Activated CD4-positive, alpha-beta T cell treated with anti-CD3 and anti-CD28 coated beads, Interleukin-2, amount 10 ng/mL, durations not matched to agents 7 days and 5 days (primary cell): ENCODE data around the gene HIPK1. TPM values are rescaled to one million over a fixed set of nuclear protein-coding genes. Genes with fewer than 3 reads are reported as not detected.

ENCODE experiments used
- CTCF ChIA-PET: fragments of 350-600 bp; sonication (Branson Sonifier 250); formaldehyde crosslinking; loops from one replicate; lab custom pipeline; 2021; ENCODE audit warnings: antibody characterized with exemption; lab: Charles Lee
- POLR2A ChIA-PET: fragments of 350-600 bp; sonication (Branson Sonifier 250); formaldehyde crosslinking; loops from one replicate; lab custom pipeline; 2021; ENCODE audit warnings: antibody characterized with exemption; lab: Charles Lee
- DNase-seq: peaks from one replicate; pipeline ENCODE4 v3.0.0-alpha.2; 2020
- H3K27ac Mint-ChIP-seq: one replicate; pipeline ENCODE4 v1.8.0; 2021; ENCODE audit warnings: mild to moderate bottlenecking, moderate library complexity, mixed read lengths
- H3K27me3 Mint-ChIP-seq: one replicate; pipeline ENCODE4 v1.8.0; 2021; ENCODE audit warnings: mixed read lengths
- H3K36me3 Mint-ChIP-seq: one replicate; pipeline ENCODE4 v1.8.0; 2021; ENCODE audit warnings: low read depth, mixed read lengths
- H3K4me1 Mint-ChIP-seq: one replicate; pipeline ENCODE4 v1.8.0; 2021; ENCODE audit warnings: mixed read lengths
- H3K4me3 Mint-ChIP-seq: one replicate; pipeline ENCODE4 v1.8.0; 2021; ENCODE audit warnings: mild to moderate bottlenecking, moderate library complexity, mixed read lengths
- H3K9me3 Mint-ChIP-seq: one replicate; pipeline ENCODE4 v1.8.0; 2021; ENCODE audit warnings: mixed read lengths
- total RNA-seq, 2 experiments: library from RNA; stranded (reverse); gene quantifications; one replicate each; pipeline ENCODE4 v1.2.3, GENCODE V29; 2021

The HIPK1 gene
- total RNA-seq, 2 experiments from 2014 or later: 88.5 to 106 TPM

DNA sequence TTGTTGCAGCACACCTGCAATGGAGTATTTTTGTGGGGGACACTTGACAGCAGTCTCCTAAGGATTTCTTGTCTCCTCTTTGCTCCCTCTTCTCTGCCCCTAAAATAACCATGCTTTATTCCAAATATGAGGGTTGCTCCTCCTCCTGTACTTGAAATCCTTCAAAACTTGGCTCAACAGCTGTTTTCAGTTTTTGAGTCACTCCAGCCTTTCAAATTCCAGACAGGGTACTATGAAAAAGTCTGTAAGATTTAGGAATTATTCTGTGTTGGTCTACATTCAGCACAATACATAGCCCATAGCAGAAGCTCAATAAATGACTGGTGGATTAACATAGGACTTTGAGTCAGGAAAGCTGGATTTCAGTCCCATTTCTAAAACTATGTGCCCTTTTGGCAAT is 30.0 kb upstream of the HIPK1 start:
- no peak overlapping the region for H3K4me3 Mint-ChIP-seq
- peaks cover 83% of the 10 kb centered on the region for H3K36me3 Mint-ChIP-seq
- H3K27ac Mint-ChIP-seq: no peak overlapping the region
- H3K4me1 Mint-ChIP-seq: peaks cover 54% of the 10 kb centered on the region
- H3K9me3 Mint-ChIP-seq: no peaks in the 10 kb centered on the region
- CTCF ChIA-PET: interaction anchor here (0.6 to 1.4 kb wide), 3 partner anchors 16 to 417 kb away, joined by 3 read pairs; no protein-coding TSS in a partner anchor
- H3K27me3 Mint-ChIP-seq: no peaks in the 10 kb centered on the region
- DNase-seq: no peak
- POLR2A ChIA-PET: no interaction called here

DNA sequence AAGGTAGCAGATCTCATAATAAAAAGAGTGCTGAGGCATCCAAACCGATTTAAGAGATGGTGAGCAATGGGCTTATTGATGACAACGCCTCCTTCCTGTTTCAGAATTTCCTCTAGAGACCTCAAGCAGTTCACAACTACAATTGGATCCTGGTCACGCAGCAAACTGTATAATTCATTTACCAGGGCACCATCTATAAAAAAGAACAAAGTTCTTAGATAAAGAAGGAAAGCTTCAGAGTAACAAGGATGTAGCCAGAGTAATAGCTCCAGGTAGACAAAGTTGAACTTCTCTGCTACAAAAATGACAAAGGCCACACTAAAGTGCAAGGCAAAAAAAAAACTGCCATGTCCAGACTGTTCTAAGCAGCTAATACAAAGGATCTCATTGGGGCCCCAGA is 27.9 kb upstream of the HIPK1 start:
- ChIA-PET POLR2A (no interaction called here), CTCF (interaction anchor here (0.8 to 2.3 kb wide), 3 partner anchors 12 to 46 kb away, joined by 3 to 8 read pairs (median 3); no protein-coding TSS in a partner anchor)
- Mint-ChIP-seq H3K4me1 (peaks cover 56% of the 10 kb centered on the region), H3K36me3 (peaks cover 67% of the 10 kb centered on the region), H3K27ac (peak overlapping the region; percentile 23), H3K27me3 (no peaks in the 10 kb centered on the region), H3K4me3 (no peak overlapping the region), H3K9me3 (no peaks in the 10 kb centered on the region)
- no peak for DNase-seq

DNA sequence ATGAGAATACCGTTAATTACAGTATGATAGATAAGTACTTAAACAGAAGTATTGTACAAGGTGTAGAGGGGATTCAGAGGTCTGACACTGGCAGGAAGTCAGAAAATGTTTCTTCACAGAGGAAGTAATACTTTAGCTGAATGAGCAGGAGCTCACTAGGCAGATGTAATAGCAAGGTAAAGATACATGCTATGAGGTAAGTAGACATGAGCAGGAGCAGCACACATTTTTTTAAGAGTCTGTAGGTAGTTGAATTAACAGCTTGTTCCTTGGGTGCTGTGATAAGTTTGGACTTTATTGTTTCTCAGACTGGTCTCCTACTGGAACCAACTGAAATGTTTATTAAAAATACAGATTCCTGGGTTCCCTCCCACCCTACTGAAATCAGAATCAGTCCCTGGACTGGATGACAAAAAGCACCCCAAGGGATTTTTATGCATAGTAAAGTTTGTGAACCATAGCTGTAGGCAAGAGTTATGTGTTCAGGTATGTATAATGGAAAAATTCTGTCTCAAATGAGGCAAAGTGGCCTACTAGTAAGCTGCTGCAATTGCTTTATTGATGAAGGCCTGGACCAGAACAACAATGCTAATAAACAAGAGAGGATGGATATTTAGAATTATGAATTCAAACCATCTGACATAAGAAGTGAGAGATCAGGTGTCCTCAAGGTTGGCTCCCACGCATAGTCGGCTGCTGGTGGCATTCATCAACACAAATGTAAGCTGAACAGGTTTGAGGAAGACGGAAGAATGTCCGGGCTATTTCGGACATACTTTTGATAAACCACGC is 25.4 kb upstream of the HIPK1 start:
- CTCF ChIA-PET: interaction anchor here (0.8 to 5.9 kb wide), 14 partner anchors 7 to 92 kb away, joined by 3 to 38 read pairs (median 4); partner anchors contain the start of genes HIPK1 and RSBN1
- peak; percentile 12 for DNase-seq

DNA sequence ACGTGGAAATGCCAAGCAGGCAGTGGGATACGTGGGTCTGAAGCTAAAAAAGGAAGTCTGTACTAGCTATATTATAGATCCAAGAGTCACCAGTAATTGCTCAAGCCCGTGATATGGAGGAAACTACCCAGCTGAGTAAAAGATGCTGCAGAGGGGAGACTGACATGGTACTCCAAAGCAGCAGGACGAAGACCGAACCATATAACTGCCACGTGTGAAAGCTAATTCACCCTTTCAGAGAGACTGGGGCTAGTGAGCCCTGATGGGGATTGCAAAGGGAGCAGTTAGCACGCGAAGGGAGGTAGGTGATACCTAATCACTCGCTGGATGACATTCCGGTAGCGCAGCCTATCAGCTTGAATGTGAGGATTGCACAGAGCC is 24.8 kb upstream of the HIPK1 start:
- peak overlapping the region; percentile 96 for H3K27ac Mint-ChIP-seq
- H3K4me3 Mint-ChIP-seq: peak overlapping the region; percentile 89
- peaks cover 54% of the 10 kb centered on the region for H3K36me3 Mint-ChIP-seq
- DNase-seq: peak; percentile 75
- POLR2A ChIA-PET: interaction anchor here (0.6 to 2.2 kb wide), 7 partner anchors 25 to 93 kb away, joined by 3 to 10 read pairs (median 4); partner anchors contain the start of gene HIPK1
- H3K27me3 Mint-ChIP-seq: no peaks in the 10 kb centered on the region
- peaks cover 64% of the 10 kb centered on the region for H3K4me1 Mint-ChIP-seq
- CTCF ChIA-PET: interaction anchor here (0.8 to 5.9 kb wide), 14 partner anchors 8 to 92 kb away, joined by 3 to 38 read pairs (median 4); partner anchors contain the start of genes HIPK1 and RSBN1
- H3K9me3 Mint-ChIP-seq: no peaks in the 10 kb centered on the region

More for the DNA sequence above, 25.4 kb upstream of the HIPK1 start:
- Mint-ChIP-seq H3K4me3 (peak overlapping the region; percentile 89), H3K9me3 (no peaks in the 10 kb centered on the region), H3K36me3 (peaks cover 58% of the 10 kb centered on the region), H3K27me3 (no peaks in the 10 kb centered on the region), H3K27ac (peak overlapping the region; percentile 96), H3K4me1 (peaks cover 66% of the 10 kb centered on the region)
- POLR2A ChIA-PET: interaction anchor here (0.6 to 2.2 kb wide), 6 partner anchors 25 to 92 kb away, joined by 3 to 10 read pairs (median 4); partner anchors contain the start of gene HIPK1

DNA sequence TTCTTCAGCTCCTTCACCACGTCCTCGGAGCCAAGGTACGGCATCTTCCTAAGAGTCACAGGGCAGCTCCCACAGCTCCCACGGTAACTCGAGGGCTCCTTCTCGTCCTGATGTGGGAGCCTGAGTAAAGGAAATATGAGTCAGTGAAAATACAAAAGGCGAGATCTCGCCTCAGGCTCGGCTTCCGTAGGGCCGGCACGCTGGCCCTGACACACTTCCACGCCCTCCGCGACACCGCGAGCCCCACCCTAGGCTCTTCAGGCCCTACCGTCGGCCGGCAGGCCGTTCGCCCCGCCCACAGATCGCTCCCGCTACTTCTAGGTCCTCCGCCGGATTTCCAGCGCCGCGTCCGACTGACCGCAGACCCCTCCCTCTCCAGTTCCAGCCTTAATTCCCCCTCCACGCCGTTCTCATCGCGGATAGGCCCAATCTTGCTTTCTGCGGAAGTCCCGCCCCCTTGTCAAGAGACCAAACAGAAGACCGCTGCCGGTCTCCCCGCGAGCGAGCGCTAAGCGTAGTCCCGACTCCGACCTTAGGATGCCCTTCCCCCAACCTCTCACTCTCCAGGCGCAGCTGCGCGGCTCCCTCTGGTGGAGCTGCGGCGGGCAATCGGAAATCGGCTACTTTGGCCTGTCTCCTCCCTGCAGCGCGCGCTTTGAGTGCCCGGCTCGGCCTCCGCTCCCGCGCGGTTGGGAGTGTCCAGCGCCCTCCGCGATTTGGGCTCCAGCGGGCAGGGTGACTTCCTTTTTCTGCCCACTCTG is 24.3 kb upstream of the HIPK1 start, which contains the start of the genes AP4B1 and DCLRE1B:
TSS of gene AP4B1 (minus strand) at position 126 of the 761 bp plus-strand sequence. CDS start at position 44, 82 bp downstream.
TSS of gene DCLRE1B (plus strand) at position 653 of the 761 bp plus-strand sequence. CDS start 261 bp downstream, outside the sequence.
- Mint-ChIP-seq H3K4me1 (peaks cover 62% of the 10 kb centered on the region), H3K4me3 (peak within 1 kb of the TSS; percentile 89), H3K9me3 (no peaks in the 10 kb centered on the region), H3K36me3 (peaks cover 53% of the 10 kb centered on the region), H3K27me3 (no peaks in the 10 kb centered on the region), H3K27ac (peak within 1 kb of the TSS; percentile 96)
- ChIA-PET CTCF (interaction anchor here (0.6 to 5.9 kb wide), 17 partner anchors 9 to 152 kb away, joined by 3 to 38 read pairs (median 4); partner anchors contain the start of genes HIPK1 and RSBN1), POLR2A (interaction anchor here (0.6 to 2.2 kb wide), 6 partner anchors 24 to 71 kb away, joined by 3 to 10 read pairs (median 4); partner anchors contain the start of gene HIPK1)
- peak; percentile 99 for DNase-seq

DNA sequence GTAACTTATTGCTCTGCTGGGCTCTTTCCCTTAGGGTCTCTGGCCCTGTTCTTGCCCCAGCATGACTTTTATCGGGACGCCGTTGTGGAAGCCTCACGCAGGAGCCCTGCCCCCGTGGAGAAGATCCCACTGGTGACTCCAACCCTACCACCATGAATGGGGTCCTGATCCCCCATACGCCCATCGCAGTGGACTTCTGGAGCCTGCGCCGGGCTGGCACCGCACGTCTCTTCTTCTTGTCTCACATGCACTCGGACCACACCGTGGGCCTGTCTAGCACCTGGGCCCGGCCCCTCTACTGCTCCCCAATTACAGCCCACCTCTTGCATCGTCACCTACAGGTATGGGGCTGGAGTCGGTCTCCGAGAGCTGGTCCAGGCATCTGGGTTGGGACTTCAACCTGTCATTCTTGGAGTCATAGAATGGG is 23.7 kb upstream of the HIPK1 start:
- peak overlapping the region; percentile 89 for H3K4me3 Mint-ChIP-seq
- no peaks in the 10 kb centered on the region for H3K9me3 Mint-ChIP-seq
- DNase-seq: peak; percentile 31
- ChIA-PET CTCF (interaction anchor here (0.8 to 5.9 kb wide), 8 partner anchors 9 to 69 kb away, joined by 3 to 38 read pairs (median 4); partner anchors contain the start of gene HIPK1), POLR2A (interaction anchor here (0.8 to 2.2 kb wide), 2 partner anchors 23 to 24 kb away, joined by 7 to 10 read pairs; partner anchors contain the start of gene HIPK1)
- peaks cover 54% of the 10 kb centered on the region for H3K36me3 Mint-ChIP-seq
- H3K4me1 Mint-ChIP-seq: peaks cover 63% of the 10 kb centered on the region
- peak overlapping the region; percentile 96 for H3K27ac Mint-ChIP-seq
- H3K27me3 Mint-ChIP-seq: no peaks in the 10 kb centered on the region

DNA sequence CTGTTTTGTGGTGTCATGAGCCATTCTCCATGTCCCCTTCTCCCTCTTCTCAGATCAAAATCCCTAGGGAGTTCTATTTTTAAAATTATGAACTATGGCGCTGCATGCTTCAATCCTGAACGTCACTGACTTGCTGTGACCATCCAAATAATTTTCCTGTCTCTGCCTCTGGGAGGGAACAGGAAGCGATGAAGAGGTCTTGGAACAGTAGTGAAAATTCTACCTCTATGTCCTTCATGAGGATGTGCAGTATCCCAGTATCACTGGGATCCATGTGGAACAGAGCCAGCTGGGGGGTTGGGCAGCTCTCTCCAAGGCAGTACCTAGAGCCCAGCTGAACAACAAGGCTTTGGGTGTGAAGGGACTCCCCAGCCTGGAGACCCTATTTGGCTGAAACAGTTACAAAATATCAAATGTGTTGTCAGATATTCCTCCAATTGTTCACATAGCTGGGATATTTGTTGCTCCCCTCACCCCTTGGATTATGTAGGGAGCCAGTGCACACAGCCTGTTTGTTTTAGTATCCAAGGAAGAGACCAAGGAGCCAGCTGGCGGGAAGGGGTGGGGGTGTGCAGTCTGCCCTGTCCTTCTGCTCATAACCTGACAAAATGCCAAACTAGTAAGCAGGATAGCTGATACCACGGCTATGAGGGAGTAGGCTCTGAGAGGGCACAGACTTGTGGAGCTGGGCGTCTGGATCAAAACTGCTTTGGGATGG is 16.4 kb upstream of the HIPK1 start:
- POLR2A ChIA-PET: no interaction called here
- Mint-ChIP-seq H3K36me3 (peaks cover 49% of the 10 kb centered on the region), H3K27me3 (no peaks in the 10 kb centered on the region), H3K4me3 (no peak overlapping the region), H3K27ac (no peak overlapping the region), H3K4me1 (peaks cover 22% of the 10 kb centered on the region), H3K9me3 (no peaks in the 10 kb centered on the region)
- CTCF ChIA-PET: interaction anchor here (0.8 to 1.3 kb wide), 3 partner anchors 15 to 77 kb away, joined by 3 to 6 read pairs (median 5); partner anchors contain the start of gene HIPK1
- no peak for DNase-seq

DNA sequence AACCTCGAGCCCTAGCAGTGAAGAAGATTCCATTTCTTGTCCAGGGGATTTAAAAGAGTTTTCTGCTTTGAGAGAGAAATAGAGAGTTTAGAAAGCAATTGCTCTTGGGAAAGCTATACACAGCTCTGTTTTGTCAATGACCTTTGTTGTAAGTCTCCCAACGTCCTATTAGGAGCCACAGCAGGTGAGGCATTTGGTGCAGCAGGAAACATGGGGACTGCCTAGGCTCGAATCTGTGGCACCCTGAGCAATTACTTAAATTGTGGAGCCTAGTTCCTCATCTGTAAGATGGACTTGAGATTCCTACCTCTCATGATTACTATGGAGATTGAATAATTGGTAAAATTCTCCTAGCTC is 15.8 kb upstream of the HIPK1 start:
- Mint-ChIP-seq H3K9me3 (no peaks in the 10 kb centered on the region), H3K4me3 (no peak overlapping the region), H3K4me1 (peaks cover 18% of the 10 kb centered on the region), H3K27ac (no peak overlapping the region), H3K27me3 (no peaks in the 10 kb centered on the region), H3K36me3 (peaks cover 44% of the 10 kb centered on the region)
- ChIA-PET CTCF (interaction anchor here (0.8 to 1.2 kb wide), 3 partner anchors 9 to 17 kb away, joined by 3 to 6 read pairs (median 5); partner anchors contain the start of genes AP4B1 and HIPK1), POLR2A (no interaction called here)
- no peak for DNase-seq

DNA sequence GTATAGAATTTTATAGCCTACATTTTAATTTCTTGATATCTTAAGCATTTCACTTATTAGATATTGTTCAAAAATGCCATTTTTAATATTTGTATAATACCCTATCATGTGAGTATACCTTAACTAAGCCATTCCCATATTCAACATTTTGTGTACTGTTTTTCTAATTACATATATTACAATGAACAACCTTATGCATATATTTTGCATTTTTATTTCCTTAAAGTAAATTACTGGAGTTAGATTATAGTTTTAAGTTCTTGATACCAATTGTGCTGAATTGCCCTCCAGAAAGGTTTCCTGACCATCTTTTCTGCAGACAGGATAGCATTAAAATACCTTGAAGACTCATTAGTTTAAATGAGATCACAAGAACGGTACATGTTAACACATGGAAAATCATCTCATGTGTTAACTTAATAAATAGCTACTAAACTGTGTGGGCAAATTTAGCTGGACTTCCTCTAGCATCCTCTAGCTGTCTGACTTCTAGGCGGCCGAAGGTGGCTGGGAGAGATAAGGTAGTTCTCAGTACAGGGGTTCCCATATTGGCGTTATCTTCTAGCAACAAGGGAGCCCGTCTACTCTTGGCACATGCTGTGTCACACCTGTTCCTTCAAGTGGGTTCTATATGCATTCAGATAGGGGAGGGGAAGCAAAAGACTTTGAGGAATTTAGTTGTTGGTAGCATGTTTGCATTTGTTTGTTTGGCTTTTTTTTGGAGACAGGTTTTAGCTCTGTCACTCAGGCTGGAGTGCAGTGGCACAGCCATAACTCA is 15.0 kb upstream of the HIPK1 start:
- ChIA-PET CTCF (interaction anchor here (0.6 to 1.2 kb wide), 3 partner anchors 10 to 654 kb away, joined by 3 to 5 read pairs (median 3); partner anchors contain the start of genes AP4B1 and HIPK1), POLR2A (no interaction called here)
- no peak overlapping the region for H3K4me3 Mint-ChIP-seq
- H3K9me3 Mint-ChIP-seq: no peaks in the 10 kb centered on the region
- DNase-seq: no peak
- no peak overlapping the region for H3K27ac Mint-ChIP-seq
- H3K27me3 Mint-ChIP-seq: no peaks in the 10 kb centered on the region
- H3K36me3 Mint-ChIP-seq: peaks cover 40% of the 10 kb centered on the region
- peaks cover 13% of the 10 kb centered on the region for H3K4me1 Mint-ChIP-seq

DNA sequence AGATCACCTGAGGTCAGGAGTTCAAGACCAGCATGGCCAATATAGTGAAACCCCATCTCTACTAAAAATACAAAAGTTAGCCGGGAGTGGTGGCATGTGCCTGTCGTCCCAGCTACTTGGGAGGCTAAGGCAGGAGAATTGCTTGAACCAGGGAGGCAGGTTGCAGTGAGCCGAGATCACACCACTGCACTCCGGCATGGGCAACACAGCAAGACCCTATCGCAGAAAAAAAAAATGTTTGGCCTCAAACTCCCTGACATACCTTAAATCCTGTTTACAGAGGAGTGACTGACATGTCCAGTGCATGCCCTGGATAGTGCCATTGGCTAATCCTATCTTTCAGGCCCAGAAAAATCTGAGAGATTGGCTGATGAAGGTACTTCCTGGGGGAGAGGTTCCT is 12.2 kb upstream of the HIPK1 start:
- H3K27ac Mint-ChIP-seq: no peak overlapping the region
- peaks cover 16% of the 10 kb centered on the region for H3K36me3 Mint-ChIP-seq
- no peak for DNase-seq
- H3K4me3 Mint-ChIP-seq: no peak overlapping the region
- H3K9me3 Mint-ChIP-seq: no peaks in the 10 kb centered on the region
- POLR2A ChIA-PET: no interaction called here
- CTCF ChIA-PET: interaction anchor here (0.7 to 1.8 kb wide), 5 partner anchors 11 to 17 kb away, joined by 3 to 8 read pairs (median 3); partner anchors contain the start of genes AP4B1, DCLRE1B and HIPK1
- no peaks in the 10 kb centered on the region for H3K4me1 Mint-ChIP-seq
- H3K27me3 Mint-ChIP-seq: no peaks in the 10 kb centered on the region
